ENCODE results near the gene ADRB2.
"Not testable (repeated sequence)": the region's sequence is repeated elsewhere in the genome, so short reads cannot be mapped to it uniquely, and the experiment has no call there.

The ADRB2 gene

GRCh38 chr5:148856009-148856367 lies 29.6 kb downstream of the ADRB2 start:
- no peak for DNase-seq

GRCh38 chr5:148856424-148856823 lies 30.0 kb downstream of the ADRB2 start:
- DNase-seq: no peak

GRCh38 chr5:148857474-148857873 lies 31.1 kb downstream of the ADRB2 start:
- no peak for DNase-seq

GRCh38 chr5:148858106-148858505 lies 31.7 kb downstream of the ADRB2 start:
- peak; percentile 77 for DNase-seq

GRCh38 chr5:148858547-148858946 lies 32.1 kb downstream of the ADRB2 start:
- DNase-seq: peak; percentile 70

- no peak for DNase-seq
Observed at GRCh38 chr5:148859703-148860102, 33.3 kb downstream of the ADRB2 start.

- DNase-seq: peak; percentile 20
Observed at GRCh38 chr5:148860599-148860998, 34.2 kb downstream of the ADRB2 start.

- DNase-seq: no peak
Observed at GRCh38 chr5:148861088-148861487, 34.7 kb downstream of the ADRB2 start.

- DNase-seq: no peak
Observed at GRCh38 chr5:148861696-148862095, 35.3 kb downstream of the ADRB2 start.

- peak; percentile 43 for DNase-seq
Observed at GRCh38 chr5:148864113-148864841, 37.9 kb downstream of the ADRB2 start.

GRCh38 chr5:148866024-148866423 lies 39.6 kb downstream of the ADRB2 start:
- no peak for DNase-seq

- DNase-seq: no peak
Observed at GRCh38 chr5:148873120-148873519, 46.7 kb downstream of the ADRB2 start.

- DNase-seq: no peak
Observed at GRCh38 chr5:148873690-148874485, 47.5 kb downstream of the ADRB2 start.

GRCh38 chr5:148875205-148875875 lies 48.9 kb downstream of the ADRB2 start:
- DNase-seq: peak; percentile 21

GRCh38 chr5:148877436-148877835 lies 51.0 kb downstream of the ADRB2 start:
- not testable (repeated sequence) for DNase-seq
